Measurements from ENCODE around the gene MBP. TPM values are rescaled to one million over a fixed set of nuclear protein-coding genes. Genes with fewer than 3 reads are reported as not detected.

The MBP gene
- polyA plus RNA-seq, 3 donors from 2014 or later, result 187 to 403 (median 297) TPM

- peaks cover 85 to 93% of the 10 kb centered on the region in 2 donors for H3K4me1 Mint-ChIP-seq
- no peaks in the 10 kb centered on the region for H3K9me3 Mint-ChIP-seq
- peaks cover 9 to 22% (median 11%) of the 10 kb centered on the region in 3 donors for H3K36me3 Mint-ChIP-seq
- DNase-seq, result no peak
- H3K27me3 Mint-ChIP-seq (ENCODE audit: low read depth in 3 of 3), result peaks cover 5 to 30% (median 8%) of the 10 kb centered on the region in 3 donors
- H3K27ac Mint-ChIP-seq, result peak overlapping the region; percentile 94 to 99 (median 98)
- H3K4me3 Mint-ChIP-seq, result peak overlapping the region; percentile 60 to 83 (median 78)
Observed at GRCh38 chr18:77084688-77085035, 47.9 kb downstream of the MBP start.

GRCh38 chr18:77082316-77082955 is 50.1 kb downstream of the MBP start:
- DNase-seq, result no peak
- Mint-ChIP-seq H3K36me3 (peaks cover 9 to 31% (median 14%) of the 10 kb centered on the region in 3 donors), H3K27ac (peak overlapping the region; percentile 94 to 99 (median 96)), H3K4me3 (peak overlapping the region; percentile 41 to 78 (median 65)), H3K9me3 (no peaks in the 10 kb centered on the region), H3K27me3 (ENCODE audit: low read depth in 3 of 3) (peaks cover 5 to 33% (median 11%) of the 10 kb centered on the region in 3 donors), H3K4me1 (peaks cover 92 to 98% of the 10 kb centered on the region in 2 donors)

GRCh38 chr18:77081390-77081778 is 51.2 kb downstream of the MBP start:
- no peaks in the 10 kb centered on the region for H3K9me3 Mint-ChIP-seq
- peaks cover 5 to 36% (median 12%) of the 10 kb centered on the region in 3 donors for H3K27me3 Mint-ChIP-seq (ENCODE audit: low read depth in 3 of 3)
- H3K36me3 Mint-ChIP-seq, result peaks cover 17 to 32% (median 17%) of the 10 kb centered on the region in 3 donors
- peak in 2 of 3 donors; percentile 36 to 54 for DNase-seq
- peaks cover 94 to 100% of the 10 kb centered on the region in 2 donors for H3K4me1 Mint-ChIP-seq
- H3K4me3 Mint-ChIP-seq, result peak overlapping the region; percentile 68 to 81 (median 74)
- H3K27ac Mint-ChIP-seq, result peak overlapping the region; percentile 94 to 96 (median 96)

GRCh38 chr18:77079954-77080682 is 52.5 kb downstream of the MBP start:
- peaks cover 94 to 100% of the 10 kb centered on the region in 2 donors for H3K4me1 Mint-ChIP-seq
- peaks cover 5 to 35% (median 14%) of the 10 kb centered on the region in 3 donors for H3K27me3 Mint-ChIP-seq (ENCODE audit: low read depth in 3 of 3)
- H3K4me3 Mint-ChIP-seq, result peak overlapping the region; percentile 68 to 81 (median 74)
- no peaks in the 10 kb centered on the region for H3K9me3 Mint-ChIP-seq
- H3K36me3 Mint-ChIP-seq, result peaks cover 17 to 31% (median 17%) of the 10 kb centered on the region in 3 donors
- peak overlapping the region; percentile 94 to 96 (median 96) for H3K27ac Mint-ChIP-seq
- peak; percentile 81 to 82 (median 81) for DNase-seq

- H3K9me3 Mint-ChIP-seq, result no peaks in the 10 kb centered on the region
- peaks cover 94 to 100% of the 10 kb centered on the region in 2 donors for H3K4me1 Mint-ChIP-seq
- no peak for DNase-seq
- H3K27ac Mint-ChIP-seq, result peak overlapping the region; percentile 84 to 95 (median 93)
- H3K27me3 Mint-ChIP-seq (ENCODE audit: low read depth in 3 of 3), result peaks cover 2 to 25% (median 11%) of the 10 kb centered on the region in 3 donors
- H3K4me3 Mint-ChIP-seq, result peak overlapping the region in 4 of 5 donors; percentile 36 to 60 (median 50)
- H3K36me3 Mint-ChIP-seq, result peaks cover 11 to 26% (median 17%) of the 10 kb centered on the region in 3 donors
Observed at GRCh38 chr18:77079088-77079487, 53.5 kb downstream of the MBP start.

- H3K9me3 Mint-ChIP-seq, result no peaks in the 10 kb centered on the region
- H3K36me3 Mint-ChIP-seq, result peaks cover 9 to 24% (median 17%) of the 10 kb centered on the region in 3 donors
- H3K27me3 Mint-ChIP-seq (ENCODE audit: low read depth in 3 of 3), result peaks cover 0 to 25% (median 11%) of the 10 kb centered on the region in 3 donors
- peak overlapping the region in 2 of 5 donors; percentile 43 to 58 for H3K4me3 Mint-ChIP-seq
- H3K4me1 Mint-ChIP-seq, result peaks cover 94 to 100% of the 10 kb centered on the region in 2 donors
- peak overlapping the region; percentile 84 to 95 (median 93) for H3K27ac Mint-ChIP-seq
- DNase-seq, result no peak
Observed at GRCh38 chr18:77078690-77079070, 53.9 kb downstream of the MBP start.

GRCh38 chr18:77077941-77078689 is 54.5 kb downstream of the MBP start:
- Mint-ChIP-seq H3K36me3 (peaks cover 9 to 24% (median 17%) of the 10 kb centered on the region in 3 donors), H3K27ac (peak overlapping the region; percentile 79 to 95 (median 93)), H3K9me3 (no peaks in the 10 kb centered on the region), H3K4me3 (peak overlapping the region; percentile 2 to 63 (median 24)), H3K27me3 (ENCODE audit: low read depth in 3 of 3) (peaks cover 0 to 26% (median 14%) of the 10 kb centered on the region in 3 donors), H3K4me1 (peaks cover 95 to 100% of the 10 kb centered on the region in 2 donors)
- no peak for DNase-seq

- Mint-ChIP-seq H3K4me3 (peak overlapping the region in 2 of 5 donors; percentile 57 to 63), H3K27me3 (ENCODE audit: low read depth in 3 of 3) (peaks cover 0 to 26% (median 14%) of the 10 kb centered on the region in 3 donors), H3K36me3 (peaks cover 9 to 24% (median 17%) of the 10 kb centered on the region in 3 donors), H3K27ac (peak overlapping the region; percentile 79 to 95 (median 93)), H3K4me1 (peaks cover 95 to 100% of the 10 kb centered on the region in 2 donors), H3K9me3 (no peaks in the 10 kb centered on the region)
- DNase-seq, result no peak
Observed at GRCh38 chr18:77077401-77077800, 55.2 kb downstream of the MBP start.

GRCh38 chr18:77076111-77076510 is 56.5 kb downstream of the MBP start:
- Mint-ChIP-seq H3K36me3 (peaks cover 9 to 32% (median 17%) of the 10 kb centered on the region in 3 donors), H3K9me3 (no peaks in the 10 kb centered on the region), H3K4me1 (peaks cover 96 to 100% of the 10 kb centered on the region in 2 donors), H3K27me3 (ENCODE audit: low read depth in 3 of 3) (peaks cover 0 to 32% (median 23%) of the 10 kb centered on the region in 3 donors), H3K4me3 (peak overlapping the region in 2 of 5 donors; percentile 44 to 91), H3K27ac (peak overlapping the region; percentile 94 to 99 (median 99))
- DNase-seq, result no peak

GRCh38 chr18:77074431-77074830 is 58.2 kb downstream of the MBP start:
- DNase-seq, result no peak
- Mint-ChIP-seq H3K4me3 (peak overlapping the region; percentile 78 to 91 (median 82)), H3K9me3 (no peaks in the 10 kb centered on the region), H3K27ac (peak overlapping the region; percentile 94 to 99 (median 99)), H3K4me1 (peaks cover 97 to 100% of the 10 kb centered on the region in 2 donors), H3K27me3 (ENCODE audit: low read depth in 3 of 3) (peaks cover 0 to 32% (median 32%) of the 10 kb centered on the region in 3 donors), H3K36me3 (peaks cover 17 to 39% (median 18%) of the 10 kb centered on the region in 3 donors)

- Mint-ChIP-seq H3K36me3 (peaks cover 16 to 43% (median 18%) of the 10 kb centered on the region in 3 donors), H3K4me3 (peak overlapping the region; percentile 78 to 91 (median 82)), H3K9me3 (no peaks in the 10 kb centered on the region), H3K27me3 (ENCODE audit: low read depth in 3 of 3) (peaks cover 0 to 35% (median 33%) of the 10 kb centered on the region in 3 donors), H3K27ac (peak overlapping the region; percentile 94 to 99 (median 99)), H3K4me1 (peaks cover 98 to 100% of the 10 kb centered on the region in 2 donors)
- peak; percentile 82 to 86 (median 83) for DNase-seq
Observed at GRCh38 chr18:77073336-77074093, 59.1 kb downstream of the MBP start.

GRCh38 chr18:77072566-77072965 is 60.0 kb downstream of the MBP start:
- H3K27ac Mint-ChIP-seq, result peak overlapping the region; percentile 94 to 99 (median 99)
- H3K9me3 Mint-ChIP-seq, result no peaks in the 10 kb centered on the region
- H3K4me1 Mint-ChIP-seq, result peaks cover 98 to 100% of the 10 kb centered on the region in 2 donors
- peaks cover 8 to 38% (median 16%) of the 10 kb centered on the region in 3 donors for H3K36me3 Mint-ChIP-seq
- peak overlapping the region; percentile 69 to 91 (median 73) for H3K4me3 Mint-ChIP-seq
- peaks cover 0 to 42% (median 40%) of the 10 kb centered on the region in 3 donors for H3K27me3 Mint-ChIP-seq (ENCODE audit: low read depth in 3 of 3)
- DNase-seq, result no peak
